HepG2 (cell line): ENCODE measurements around the gene MYL6. TPM values are rescaled to one million over a fixed set of nuclear protein-coding genes. Genes with fewer than 3 reads are reported as not detected.

Experiments used
- DR1 ChIP-seq: sonication (generic); formaldehyde crosslinking; IDR thresholded peaks from 2 replicates; pipeline ENCODE4 v1.8.0; 2021; ENCODE audit warnings: mild to moderate bottlenecking, missing genetic modification reagents, inconsistent platforms
- EED ChIP-seq: sonication (generic); formaldehyde crosslinking; IDR thresholded peaks from 2 replicates; pipeline ENCODE4 v1.5.0; 2020; ENCODE audit warnings: mild to moderate bottlenecking, missing genetic modification reagents
- GATAD2A ChIP-seq: IDR thresholded peaks from 2 replicates; pipeline ENCODE4 v1.6.1; 2016
- KDM5A ChIP-seq: fragments of 200-600 bp; sonication (generic); IDR thresholded peaks from 2 replicates; pipeline ENCODE4 v1.7.0; 2018; ENCODE audit warnings: antibody characterized with exemption, mild to moderate bottlenecking, low read length, borderline replicate concordance
- MEIS1 ChIP-seq: sonication (generic); formaldehyde crosslinking; IDR thresholded peaks from 2 replicates; pipeline ENCODE4 v1.9.0; 2021; ENCODE audit warnings: mild to moderate bottlenecking, missing genetic modification reagents, moderate library complexity, borderline replicate concordance
- POGK ChIP-seq: sonication (generic); formaldehyde crosslinking; conservative IDR thresholded peaks from 2 replicates; pipeline ENCODE4 v1.8.0; 2022; ENCODE audit warnings: mild to moderate bottlenecking, moderate library complexity, missing genetic modification reagents
- SNAPC5 ChIP-seq: sonication (generic); formaldehyde crosslinking; IDR thresholded peaks from 2 replicates; pipeline ENCODE4 v1.8.1; 2023; ENCODE audit warnings: mild to moderate bottlenecking, missing genetic modification reagents, borderline replicate concordance
- SP5 ChIP-seq: IDR thresholded peaks from 2 replicates; pipeline ENCODE4 v1.6.1; 2016; ENCODE audit warnings: low read depth, borderline replicate concordance
- TAF15 ChIP-seq: fragments of 200-400 bp; formaldehyde crosslinking; IDR thresholded peaks from one replicate; pipeline ENCODE4 v1.6.1; 2018; ENCODE audit warnings: mild to moderate bottlenecking, low read depth, low read length; ENCODE audit not compliant: poor library complexity, severe bottlenecking
- TMF1 ChIP-seq: sonication (generic); formaldehyde crosslinking; IDR thresholded peaks from 2 replicates; pipeline ENCODE4 v1.8.1; 2022; ENCODE audit warnings: low read depth, missing genetic modification reagents
- UBTF ChIP-seq: sonication (generic); formaldehyde crosslinking; IDR thresholded peaks from 2 replicates; pipeline ENCODE4 v1.4.0; 2020; ENCODE audit warnings: mild to moderate bottlenecking, missing genetic modification reagents
- YY1 ChIP-seq: IDR thresholded peaks from 2 replicates; pipeline ENCODE4 v1.6.1; 2011; ENCODE audit warnings: low read length, low read depth, moderate library complexity, mild to moderate bottlenecking; ENCODE audit not compliant: insufficient read depth, insufficient replicate concordance
- ZNF280B ChIP-seq: sonication (generic); formaldehyde crosslinking; IDR thresholded peaks from 2 replicates; pipeline ENCODE4 v1.5.0; 2020; ENCODE audit warnings: missing genetic modification reagents, mild to moderate bottlenecking, borderline replicate concordance
- ZNF543 ChIP-seq: sonication (generic); formaldehyde crosslinking; IDR thresholded peaks from 2 replicates; pipeline ENCODE4 v1.4.0; 2020; ENCODE audit warnings: mild to moderate bottlenecking, missing genetic modification reagents
- ZNF557 ChIP-seq: sonication (generic); formaldehyde crosslinking; IDR thresholded peaks from 2 replicates; pipeline ENCODE4 v1.4.0; 2020; ENCODE audit warnings: missing genetic modification reagents
- ZNF574 ChIP-seq: sonication (generic); formaldehyde crosslinking; IDR thresholded peaks from 2 replicates; pipeline ENCODE4 v1.4.0; 2020; ENCODE audit warnings: missing genetic modification reagents
- ZNF614 ChIP-seq: IDR thresholded peaks from 2 replicates; pipeline ENCODE4 v1.6.1; 2018; ENCODE audit warnings: missing biosample characterization, missing genetic modification reagents, inconsistent platforms, borderline replicate concordance
- ZNF740 ChIP-seq: sonication (generic); formaldehyde crosslinking; IDR thresholded peaks from 2 replicates; pipeline ENCODE4 v1.4.0; 2020; ENCODE audit warnings: missing genetic modification reagents
- ZNF776 ChIP-seq: sonication (generic); formaldehyde crosslinking; IDR thresholded peaks from 2 replicates; pipeline ENCODE4 v1.4.0; 2020; ENCODE audit warnings: mild to moderate bottlenecking, missing genetic modification reagents
- ZNF777 ChIP-seq: sonication (generic); formaldehyde crosslinking; IDR thresholded peaks from 2 replicates; pipeline ENCODE4 v1.4.0; 2020; ENCODE audit warnings: missing genetic modification reagents
- polyA plus RNA-seq, 8 experiments: library from polyadenylated mRNA; depleted of rRNA in 3 of 8; stranded (reverse) in 7 of 8; unstranded in 1 of 8; fragments of >200 nt; fragmentation: Illumina TruSeq in 4 of 8; extraction: Trizol in 4 of 8; gene quantifications; 2 replicates each; pipeline versions ENCODE4 v1.2.1 to v1.2.3, GENCODE V29; 2011 to 2016; ENCODE audit warnings: low read depth in 4 of 8, missing spikeins in 1 of 8, mixed read lengths in 1 of 8; ENCODE audit not compliant: insufficient read depth in 1 of 8
- total RNA-seq, 5 experiments: library from RNA; depleted of rRNA; stranded (reverse); fragments of >200 nt; fragmentation: Illumina TruSeq; extraction: Trizol; gene quantifications; 2 replicates each; pipeline ENCODE4 v1.2.3, GENCODE V29; 2016; ENCODE audit warnings: low read depth in 1 of 5

MYL6 gene
- total and polyA plus RNA-seq, 2 of the 13 experiments (the other 11 are each of a cell fraction or from before 2014, with no cell fraction given): 1,127 to 1,192 TPM

GRCh38 chr12:56189099-56189917, 31.1 kb downstream of the MYL6 start, which contains the start of gene SMARCC2 (continued):
- no peak for TF ChIP-seq TAF15
- no peak for TF ChIP-seq TMF1 (CRISPR knock-in tag)
- TF ChIP-seq YY1: peak; percentile 80
- no peak for TF ChIP-seq SNAPC5
- TF ChIP-seq ZNF543 (CRISPR knock-in tag): peak; percentile 2; the same call in 1 of the 2 replicates
- 0 out of 2 replicates have a peak, but pooled peaks have one; percentile 26 for TF ChIP-seq ZNF280B
- no peak; the same call in 1 of the 2 replicates for TF ChIP-seq UBTF (CRISPR knock-in tag)
- TF ChIP-seq KDM5A: no peak
- no peak for TF ChIP-seq POGK (CRISPR knock-in tag)
- TF ChIP-seq MEIS1 (CRISPR knock-in tag): no peak
- no peak for TF ChIP-seq EED (CRISPR knock-in tag)
- TF ChIP-seq ZNF777: peak; percentile 11
- TF ChIP-seq ZNF740 (CRISPR knock-in tag): no peak
- TF ChIP-seq SP5 (CRISPR knock-in tag): 0 out of 2 replicates have a peak, but pooled peaks have one; percentile 18
- no peak for TF ChIP-seq GATAD2A (CRISPR knock-in tag)
- TF ChIP-seq ZNF776 (CRISPR knock-in tag): no peak
- TF ChIP-seq ZNF614 (CRISPR knock-in tag): no peak
- no peak for TF ChIP-seq DR1 (CRISPR knock-in tag)
- no peak for TF ChIP-seq ZNF557 (CRISPR knock-in tag)
- TF ChIP-seq ZNF574: peak; percentile 95
